DMS 273 (cell line): ENCODE measurements around the gene HLX.

ENCODE experiments used
- DNase-seq: peaks from one replicate; lab custom pipeline; 2025; ENCODE audit not compliant: unreplicated experiment; lab: John Stamatoyannopoulos, UW

Gene HLX

DNA sequence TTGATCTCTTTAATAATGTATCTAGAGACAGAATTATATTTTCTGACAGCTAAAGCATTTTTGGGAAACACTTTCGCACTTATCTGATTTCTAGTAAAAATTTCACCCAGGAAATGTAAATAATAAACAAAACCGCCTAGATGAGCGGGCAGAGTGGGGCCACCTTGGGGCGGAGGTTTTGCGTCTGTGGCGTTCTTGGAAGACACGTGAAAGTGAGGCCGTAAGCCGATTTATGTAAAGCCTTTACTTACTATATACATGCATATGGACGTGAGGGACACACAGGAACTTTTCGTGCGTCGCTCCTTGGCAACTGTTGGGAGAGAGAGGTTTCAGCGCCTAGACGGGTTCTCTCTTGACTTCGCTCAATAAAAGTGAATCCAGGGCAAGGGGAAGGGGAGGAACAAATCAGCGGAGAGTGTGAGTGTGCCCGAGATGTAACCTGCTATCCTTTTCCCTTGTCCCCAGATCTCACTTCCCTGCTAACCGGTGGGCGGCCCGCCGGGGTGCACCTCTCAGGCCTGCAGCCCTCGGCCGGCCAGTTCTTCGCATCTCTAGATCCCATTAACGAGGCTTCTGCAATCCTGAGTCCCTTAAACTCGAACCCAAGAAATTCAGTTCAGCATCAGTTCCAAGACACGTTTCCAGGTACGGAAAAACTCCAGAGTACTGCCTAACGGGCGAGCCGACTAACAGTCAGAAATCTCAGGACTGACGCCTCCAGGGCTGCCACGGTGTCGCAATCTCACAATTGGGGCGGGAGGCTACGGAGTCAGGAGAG lies 1.7 kb downstream of the HLX start:
- no peak for DNase-seq

DNA sequence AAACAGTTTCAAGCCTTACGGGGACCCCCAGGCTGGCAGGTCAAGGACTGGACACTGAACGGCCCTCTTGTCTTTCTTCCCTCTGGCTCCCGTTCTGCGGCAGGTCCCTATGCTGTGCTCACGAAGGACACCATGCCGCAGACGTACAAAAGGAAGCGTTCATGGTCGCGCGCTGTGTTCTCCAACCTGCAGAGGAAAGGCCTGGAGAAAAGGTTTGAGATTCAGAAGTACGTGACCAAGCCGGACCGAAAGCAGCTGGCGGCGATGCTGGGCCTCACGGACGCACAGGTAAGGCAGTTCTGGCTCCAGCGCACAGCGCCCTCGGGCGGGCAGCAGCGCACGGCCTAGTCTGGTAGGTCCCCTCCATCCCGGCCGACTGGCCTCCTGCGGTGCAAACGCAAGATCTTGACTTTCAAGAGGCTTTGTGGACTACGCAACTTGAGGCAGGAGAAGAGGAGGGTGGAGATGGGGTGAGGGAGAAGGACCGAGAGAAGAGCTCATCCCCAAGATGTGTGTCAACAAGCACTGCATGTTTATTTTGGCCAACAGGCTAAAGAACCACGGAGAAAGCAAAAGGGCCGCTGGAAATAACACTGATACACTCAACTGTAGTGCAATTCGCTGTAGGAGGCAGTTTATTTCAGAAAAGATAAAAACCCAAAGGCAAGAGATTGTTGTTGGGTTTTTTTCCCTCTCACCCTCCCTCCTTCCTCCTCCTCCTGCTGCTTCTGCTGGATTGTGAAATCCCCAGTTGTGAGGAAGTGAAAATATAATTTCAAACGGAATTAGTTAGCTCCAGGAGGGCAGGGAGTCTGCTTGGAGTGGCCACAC lies 3.0 kb downstream of the HLX start:
- no peak for DNase-seq

DNA sequence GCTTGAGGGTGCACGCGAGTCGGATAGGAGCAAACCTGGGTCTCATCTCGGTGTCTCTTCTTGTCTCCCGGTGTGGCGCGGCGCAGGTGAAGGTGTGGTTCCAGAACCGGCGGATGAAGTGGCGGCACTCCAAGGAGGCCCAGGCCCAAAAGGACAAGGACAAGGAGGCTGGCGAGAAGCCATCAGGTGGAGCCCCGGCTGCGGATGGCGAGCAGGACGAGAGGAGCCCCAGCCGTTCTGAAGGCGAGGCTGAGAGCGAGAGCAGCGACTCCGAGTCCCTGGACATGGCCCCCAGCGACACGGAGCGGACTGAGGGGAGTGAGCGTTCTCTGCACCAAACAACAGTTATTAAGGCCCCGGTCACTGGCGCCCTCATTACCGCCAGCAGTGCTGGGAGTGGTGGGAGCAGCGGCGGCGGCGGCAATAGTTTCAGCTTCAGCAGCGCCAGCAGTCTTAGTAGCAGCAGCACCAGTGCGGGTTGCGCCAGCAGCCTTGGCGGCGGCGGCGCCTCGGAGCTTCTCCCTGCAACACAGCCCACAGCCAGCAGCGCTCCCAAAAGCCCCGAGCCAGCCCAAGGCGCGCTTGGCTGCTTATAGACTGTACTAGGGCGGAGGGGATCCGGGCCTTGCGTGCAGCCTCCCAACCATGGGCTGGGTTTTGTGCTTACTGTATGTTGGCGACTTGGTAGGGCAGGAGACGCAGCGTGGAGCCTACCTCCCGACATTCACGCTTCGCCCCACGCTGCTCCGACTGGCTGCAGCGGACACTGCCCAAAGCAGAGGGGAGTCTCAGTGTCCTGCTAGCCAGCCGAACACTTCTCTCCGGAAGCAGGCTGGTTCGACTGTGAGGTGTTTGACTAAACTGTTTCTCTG lies 5.1 kb downstream of the HLX start:
- DNase-seq: no peak

DNA sequence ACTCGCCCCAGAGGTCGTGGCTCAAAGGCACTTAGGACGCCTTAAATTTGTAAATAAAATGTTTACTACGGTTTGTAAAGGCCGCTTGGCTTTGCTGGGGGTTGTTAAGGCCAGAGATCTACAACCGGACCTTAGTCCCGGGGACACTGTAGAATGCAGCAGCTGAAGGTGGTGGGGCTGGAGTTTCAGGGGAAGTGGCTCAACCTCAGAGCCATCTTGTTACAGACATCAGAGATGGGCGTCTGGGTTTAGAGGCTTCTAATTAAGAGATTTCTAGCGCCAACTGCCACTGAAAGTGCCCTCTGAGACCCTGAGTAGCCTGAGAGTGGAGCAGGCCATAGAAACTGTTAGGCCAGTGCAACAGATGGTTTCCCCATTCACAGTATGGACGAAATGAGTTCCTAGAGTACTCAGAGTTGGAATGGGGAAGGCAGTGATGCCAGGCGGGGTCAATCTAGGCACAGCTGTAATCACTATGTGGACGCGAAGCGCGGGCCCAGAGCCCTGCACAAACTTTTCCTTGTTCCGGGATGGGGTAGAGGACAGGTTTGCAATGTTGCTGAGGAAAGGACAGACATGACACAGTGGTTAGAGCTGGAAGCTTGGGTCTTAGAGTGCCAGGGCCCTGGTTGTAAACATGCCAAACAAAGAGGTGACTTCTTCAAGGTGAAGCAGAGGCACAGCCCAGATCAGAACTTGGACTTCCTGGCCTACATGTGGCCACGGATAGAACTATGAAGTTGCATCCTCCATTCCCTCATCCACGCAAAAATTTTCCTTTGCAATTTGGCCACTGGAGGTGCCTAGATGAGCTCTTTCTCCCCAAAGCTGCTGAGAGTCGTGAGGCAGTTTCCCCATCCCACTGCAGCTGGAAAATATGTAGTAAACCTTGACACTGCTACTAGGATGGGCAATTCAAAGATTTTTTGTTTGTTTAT lies 6.0 kb downstream of the HLX start:
- DNase-seq: no peak

DNA sequence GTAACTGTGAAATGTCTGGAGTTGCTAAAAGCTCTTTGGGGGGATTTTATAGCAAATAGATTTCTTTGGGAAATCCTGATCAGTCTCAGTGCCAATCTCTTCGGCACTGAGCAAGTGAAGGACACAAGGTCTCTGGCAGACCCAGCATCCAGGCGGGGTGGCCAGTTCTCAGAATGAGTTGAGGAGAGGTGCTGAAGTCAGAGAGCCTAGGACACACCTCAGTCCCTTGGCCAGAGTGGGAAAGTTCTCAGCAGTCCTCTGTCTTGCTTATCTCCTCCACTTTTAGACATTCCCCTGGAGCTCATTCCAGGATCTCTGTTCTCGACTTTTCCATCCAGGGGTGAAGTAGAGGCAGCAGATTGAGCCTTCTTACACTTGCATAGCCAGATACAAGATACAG lies 6.7 kb downstream of the HLX start:
- no peak for DNase-seq

DNA sequence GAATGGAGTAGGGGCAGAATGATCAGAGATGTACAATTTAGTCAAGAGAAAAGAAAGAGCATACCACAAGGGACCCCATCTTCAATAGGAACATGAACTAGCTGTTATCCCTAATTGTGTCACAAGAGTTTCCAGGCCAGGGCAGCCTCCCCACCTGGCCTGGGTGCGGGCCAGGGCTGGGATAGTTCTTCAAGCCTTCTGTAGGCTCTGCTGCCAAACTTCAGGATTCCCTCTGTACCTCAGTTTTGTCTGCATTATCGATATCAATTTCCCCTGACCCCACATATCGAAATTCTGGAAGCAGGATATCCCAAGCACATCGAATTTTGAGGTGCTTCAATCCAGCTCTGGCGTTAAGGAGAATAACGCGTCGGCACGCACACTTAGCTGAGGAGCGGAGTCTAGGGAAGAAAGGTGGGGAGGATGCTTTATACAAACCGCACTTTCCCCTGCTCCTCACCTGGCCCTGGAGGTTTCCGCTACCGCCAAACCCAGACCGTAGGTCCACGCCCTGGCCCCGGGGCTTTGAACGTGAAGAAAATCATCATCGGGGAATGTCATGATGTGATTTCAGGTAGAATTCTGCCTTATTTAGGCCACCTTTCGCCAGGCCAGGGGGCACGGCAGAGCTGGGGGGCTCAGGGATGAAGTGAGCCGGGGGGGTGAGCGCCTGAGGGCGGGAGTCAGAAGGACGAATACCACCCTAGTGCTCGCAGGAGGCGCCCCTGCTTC lies 7.4 kb downstream of the HLX start:
- no peak for DNase-seq

DNA sequence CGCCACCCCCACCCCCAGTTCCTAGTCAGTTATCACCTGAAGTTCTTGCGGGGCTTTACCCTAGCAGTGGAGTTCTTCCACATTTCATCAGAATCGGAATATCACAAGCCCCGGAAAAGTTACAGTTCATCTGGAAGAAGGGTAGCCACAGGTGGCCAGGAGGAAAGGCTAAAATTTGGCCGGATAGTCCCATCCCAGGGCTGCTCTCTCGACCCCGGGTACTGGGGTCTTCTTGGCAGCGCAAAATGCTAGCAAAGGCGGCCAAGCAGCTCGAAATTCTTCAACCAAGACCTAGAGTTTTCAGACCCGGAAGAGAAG lies 7.9 kb downstream of the HLX start:
- DNase-seq: no peak

DNA sequence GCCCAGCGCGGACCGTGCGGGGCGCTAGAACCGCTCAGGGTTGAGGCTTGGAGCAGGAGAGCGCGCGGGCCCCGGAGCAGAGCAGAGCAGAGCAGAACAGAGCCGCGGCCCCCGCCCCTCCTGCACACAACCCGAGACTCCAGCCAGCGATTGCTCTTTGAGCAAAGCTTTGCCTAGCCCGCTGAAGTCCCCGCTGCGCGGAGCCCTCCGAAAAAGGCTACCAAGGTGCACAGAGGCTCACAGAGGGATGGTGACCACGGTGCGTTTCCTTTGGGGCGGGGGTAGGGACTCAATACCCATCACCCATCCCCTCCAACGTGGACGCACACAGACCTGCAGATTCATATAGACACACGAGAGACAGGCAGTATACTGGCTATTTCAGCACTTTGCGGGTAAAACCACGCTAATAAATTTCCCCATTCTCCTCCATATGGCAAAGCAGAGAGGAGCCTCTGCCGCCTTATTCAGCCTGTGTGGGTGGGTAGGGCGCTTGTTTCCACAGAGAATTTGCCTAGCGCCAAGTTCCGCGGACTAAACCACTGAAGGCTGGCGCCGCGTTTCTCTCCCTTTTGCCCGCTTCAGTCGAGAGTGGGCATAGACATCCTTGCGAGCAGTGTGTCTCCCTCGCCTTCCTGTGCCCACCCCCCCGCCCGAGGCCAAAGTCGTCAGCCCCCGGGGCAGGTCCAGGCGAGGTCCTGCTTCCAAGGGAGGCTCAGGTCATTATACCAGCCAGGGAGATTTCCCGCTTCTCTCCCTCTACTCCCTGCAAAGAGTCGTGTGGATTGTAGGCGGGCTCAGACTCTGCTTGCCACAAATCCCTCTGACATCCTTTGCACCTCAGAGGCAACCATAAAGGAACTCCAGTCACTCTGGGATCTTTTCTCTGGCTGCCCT lies 8.5 kb downstream of the HLX start:
- no peak for DNase-seq

DNA sequence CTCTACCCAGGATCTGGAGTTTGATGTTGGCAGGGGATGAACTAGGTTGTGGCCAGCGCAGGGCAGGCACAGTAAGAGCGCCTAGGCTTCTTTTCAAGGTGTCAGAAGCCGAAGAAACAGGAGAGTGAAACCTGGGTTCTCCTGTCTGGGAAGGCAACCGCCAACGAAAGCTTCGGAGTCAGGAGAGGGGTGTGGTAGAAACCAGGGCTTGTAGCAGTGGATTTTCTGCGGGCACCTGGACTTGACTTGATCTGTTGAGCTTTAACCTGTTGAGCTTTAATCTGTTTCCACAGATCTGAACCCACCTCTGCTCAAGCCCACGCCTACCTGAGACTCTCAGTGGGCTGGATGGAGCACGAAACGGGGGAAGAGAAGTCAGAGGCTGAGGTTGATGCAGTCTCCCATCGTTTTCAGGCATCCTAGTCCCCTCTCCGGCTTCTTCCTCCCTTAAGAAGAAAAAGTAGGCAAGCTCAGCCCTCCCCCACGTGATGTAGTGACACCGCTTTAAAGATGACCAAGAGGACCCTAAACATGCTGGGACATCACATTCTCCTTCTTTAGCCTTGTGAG lies 9.3 kb downstream of the HLX start:
- no peak for DNase-seq

DNA sequence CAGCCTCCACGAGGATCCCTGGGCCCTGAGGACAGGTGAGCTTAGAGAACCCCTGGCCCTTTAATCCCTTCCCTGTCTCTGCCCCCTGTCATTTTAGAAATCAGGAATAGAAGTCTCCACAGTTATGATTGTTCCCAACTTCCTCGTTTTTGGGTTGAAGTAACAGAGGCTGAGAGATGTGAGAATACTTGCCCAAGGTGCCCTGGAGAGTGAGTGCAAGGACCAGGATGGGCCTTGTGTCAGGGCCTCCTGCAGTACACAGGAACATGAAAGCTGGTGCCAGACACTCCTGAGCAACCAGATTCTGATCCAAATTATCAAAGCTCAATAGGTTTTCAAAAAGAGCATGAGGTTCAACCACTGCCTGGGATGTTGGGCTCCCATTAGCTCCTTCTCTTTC lies 10.1 kb downstream of the HLX start:
- DNase-seq: no peak

DNA sequence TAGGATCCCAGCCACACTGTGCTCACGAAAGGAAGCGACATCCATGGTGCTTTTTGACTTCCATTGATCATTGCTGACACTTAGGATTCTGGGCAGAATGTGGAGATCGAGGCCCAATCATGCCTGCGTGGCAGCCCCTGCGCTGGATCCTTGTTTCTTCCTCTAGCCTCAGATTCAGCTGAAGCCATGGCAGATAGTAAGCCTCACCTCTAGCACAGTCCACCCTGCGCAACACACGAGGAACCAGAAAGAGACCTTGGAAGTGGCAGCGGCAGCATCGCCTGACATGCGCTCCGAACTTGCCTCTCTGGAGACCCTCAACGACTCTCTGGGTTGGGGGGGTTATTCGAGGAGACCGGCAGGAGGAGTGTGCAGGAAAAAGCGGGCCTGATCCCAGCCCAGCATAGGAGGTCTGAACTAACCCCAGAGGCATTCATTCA lies 10.6 kb downstream of the HLX start:
- no peak for DNase-seq

DNA sequence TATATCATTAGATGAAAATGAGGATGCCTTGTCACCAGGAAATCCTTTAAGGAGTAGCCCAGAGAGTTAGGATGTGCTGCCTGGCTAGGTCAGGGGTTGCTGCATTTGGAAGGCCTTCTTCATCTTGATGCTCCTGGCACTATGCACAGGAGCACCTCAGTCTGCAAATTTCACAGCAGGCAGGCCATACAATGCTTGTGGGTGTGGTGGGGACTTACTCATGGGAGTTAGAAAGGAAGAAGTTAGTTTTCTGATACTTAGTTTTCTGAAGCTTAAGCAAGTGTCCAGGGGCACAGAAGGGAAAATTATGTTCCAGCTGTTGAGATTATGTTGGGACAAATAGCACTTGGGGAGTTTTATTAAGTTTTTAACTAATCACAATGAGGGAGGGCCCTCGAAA lies 11.4 kb downstream of the HLX start:
- no peak for DNase-seq

DNA sequence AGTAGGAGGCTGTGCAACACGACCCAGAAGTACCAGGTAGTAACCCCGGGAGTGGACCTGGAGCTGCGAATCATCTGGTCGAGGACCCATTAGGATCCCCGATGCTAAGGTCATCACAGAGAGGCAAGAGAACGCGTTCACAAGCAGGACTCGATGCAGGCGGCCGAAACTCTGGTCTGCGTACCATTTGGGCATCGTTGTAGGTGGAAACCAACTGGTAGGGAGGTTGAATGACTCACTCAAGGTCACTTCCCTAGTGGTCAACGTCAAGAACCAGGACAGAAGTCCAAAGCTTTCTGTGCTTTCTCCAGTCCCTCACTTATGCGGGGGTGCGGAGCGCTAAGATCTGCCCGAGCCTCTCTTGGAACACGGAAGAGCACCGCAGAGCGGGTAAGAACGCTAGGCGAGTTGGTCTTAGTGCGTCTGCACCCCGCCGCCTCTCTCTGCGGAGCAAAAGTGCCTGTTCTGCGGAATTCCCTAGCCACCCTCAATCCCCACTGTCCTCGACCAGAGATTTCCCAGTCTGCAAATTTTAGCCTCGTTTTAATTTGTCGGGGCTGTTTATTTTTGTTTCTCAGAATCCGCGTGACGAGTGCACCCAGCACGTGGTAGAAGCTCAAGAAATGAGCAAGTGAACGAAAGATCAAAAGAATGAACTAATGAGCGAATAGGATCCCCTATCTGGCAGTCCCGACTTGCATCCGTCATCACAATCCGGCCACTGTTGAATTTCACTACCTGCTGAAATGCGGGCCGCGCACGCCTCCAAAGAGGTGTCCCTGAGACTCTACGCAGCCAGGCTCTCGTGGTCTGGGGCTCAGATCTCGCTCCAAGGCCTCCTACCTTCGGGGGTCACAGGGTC lies 12.2 kb downstream of the HLX start:
- DNase-seq: no peak

DNA sequence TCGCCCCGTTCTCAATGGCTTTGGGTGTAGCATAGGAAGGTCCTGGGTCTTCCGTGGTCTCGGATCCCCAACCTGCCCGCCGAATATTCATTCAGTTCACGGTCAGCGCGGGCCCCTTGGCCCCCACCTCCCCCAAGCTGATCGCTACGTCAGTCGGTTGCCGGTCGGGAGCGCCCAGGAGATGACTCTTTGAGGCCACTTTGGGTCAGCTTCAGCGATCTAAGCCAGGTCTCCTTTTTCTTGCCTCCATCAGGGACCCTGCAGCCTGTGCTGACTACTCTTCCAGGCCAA lies 12.8 kb downstream of the HLX start:
- DNase-seq: no peak

DNA sequence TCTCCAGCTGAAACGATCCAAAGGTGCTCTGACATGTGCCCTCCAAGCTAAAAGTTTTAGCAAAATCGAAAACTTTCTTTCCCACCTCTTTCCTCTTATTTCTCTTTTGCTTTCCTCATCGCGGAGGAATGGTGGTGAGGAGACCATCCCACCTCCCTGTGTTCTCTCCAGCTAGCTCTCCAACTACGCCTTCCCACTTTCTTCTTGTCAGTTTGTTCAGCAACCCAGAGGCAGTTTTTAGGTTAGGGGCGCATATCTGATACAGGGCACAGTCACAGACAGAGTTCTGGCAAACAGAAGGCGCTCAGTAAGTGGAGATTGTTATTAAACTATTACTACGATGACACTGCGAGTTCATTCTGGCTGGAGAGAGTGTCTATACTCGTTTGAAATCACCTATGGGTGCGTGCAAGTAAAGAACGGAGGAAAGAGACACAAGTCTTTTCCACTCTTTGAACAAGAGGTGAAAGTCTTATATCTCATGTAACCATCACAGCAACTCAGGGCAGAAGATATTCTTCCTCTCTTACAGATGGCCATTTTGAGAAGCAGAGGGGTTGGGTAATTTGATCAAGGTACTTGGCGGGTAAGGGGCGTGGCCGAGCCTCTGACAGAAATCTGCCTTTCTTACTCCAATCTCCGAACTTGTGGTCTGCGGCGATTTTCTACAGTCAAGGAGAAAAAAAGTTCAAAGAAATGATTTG lies 13.9 kb downstream of the HLX start:
- no peak for DNase-seq

DNA sequence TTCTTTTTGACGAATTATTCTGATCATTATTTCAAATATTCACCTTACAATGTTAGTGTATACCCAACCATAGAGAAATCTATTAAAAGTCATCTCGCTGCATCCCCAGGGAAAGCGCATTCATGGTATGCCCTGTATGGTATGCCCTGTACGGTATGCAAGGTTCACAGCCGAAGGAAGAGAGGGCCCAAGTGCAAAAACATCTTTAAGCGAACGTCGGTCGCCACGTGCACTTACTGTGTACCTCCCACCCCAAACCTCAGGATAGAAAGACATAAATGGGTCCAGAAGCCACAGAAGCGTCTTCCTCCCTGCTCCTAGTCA lies 14.4 kb downstream of the HLX start:
- no peak for DNase-seq
